Suppressor macrophage treated with lipopolysaccharide for 4 hours (primary cell): ENCODE results near the gene ECM1.
A peak's percentile ranks its signal among the peaks of the same experiment; 100 is the strongest.

Experiments used
- DNase-seq: peaks from one replicate; pipeline ENCODE4 v3.0.0-alpha.2; 2020

ECM1 gene

DNA sequence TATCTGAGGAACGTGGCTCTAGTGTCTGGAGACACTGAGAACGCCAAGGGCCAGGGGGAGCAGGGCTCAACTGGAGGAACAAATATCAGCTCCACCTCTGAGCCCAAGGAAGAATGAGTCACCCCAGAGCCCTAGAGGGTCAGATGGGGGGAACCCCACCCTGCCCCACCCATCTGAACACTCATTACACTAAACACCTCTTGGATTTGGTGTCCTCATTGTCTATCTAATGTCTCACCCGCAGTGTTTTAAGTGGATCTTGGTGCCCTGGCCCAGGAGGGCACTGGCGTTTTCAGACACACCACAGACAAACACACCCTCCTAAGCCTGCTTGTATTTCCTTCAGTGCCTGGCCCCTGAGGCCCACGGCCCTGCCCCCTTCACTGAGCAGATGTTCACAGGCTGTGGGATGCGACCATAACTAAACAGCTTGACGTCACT lies 5.5 kb downstream of the ECM1 start:
- DNase-seq, result no peak

DNA sequence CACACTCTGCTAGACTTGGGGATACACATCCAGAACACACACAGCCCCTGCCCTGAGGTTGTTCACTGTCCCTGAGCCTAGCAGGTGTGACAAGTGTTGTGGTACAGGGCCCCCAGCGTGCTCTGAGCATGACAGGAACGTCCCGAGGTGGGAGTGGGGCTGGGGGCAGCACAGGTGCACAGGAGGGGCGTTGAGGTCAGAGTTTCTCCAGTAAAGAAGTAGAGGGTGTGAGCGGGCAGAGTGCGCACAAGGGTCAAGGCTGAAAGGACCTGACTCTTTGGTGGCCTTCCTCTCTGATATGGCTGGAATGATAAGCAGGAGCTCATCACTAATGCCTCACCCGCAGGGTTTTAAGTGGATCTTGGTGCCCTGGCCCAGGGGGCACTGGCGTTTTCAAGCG lies 6.4 kb downstream of the ECM1 start:
- no peak for DNase-seq

DNA sequence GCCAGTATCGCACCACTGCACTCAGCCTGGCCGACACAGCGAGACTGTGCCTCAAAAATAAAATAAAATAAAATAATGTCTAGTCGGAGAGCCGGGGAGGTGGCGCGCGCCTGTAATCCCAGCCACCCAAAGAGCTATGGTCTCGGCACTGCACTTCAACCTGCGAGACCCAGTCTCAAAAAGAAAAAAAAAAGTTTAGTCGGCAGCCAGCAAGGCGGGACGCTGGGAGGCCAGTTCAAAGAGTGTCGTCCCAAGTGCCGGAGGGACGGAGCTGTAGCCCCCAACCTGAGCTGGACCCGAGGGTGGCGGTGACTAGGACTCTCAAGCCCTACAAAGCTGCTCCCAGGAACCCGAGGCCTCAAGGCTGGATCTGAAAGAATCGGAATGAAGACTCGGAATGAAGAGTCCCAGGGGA lies 7.0 kb downstream of the ECM1 start:
- no peak for DNase-seq

DNA sequence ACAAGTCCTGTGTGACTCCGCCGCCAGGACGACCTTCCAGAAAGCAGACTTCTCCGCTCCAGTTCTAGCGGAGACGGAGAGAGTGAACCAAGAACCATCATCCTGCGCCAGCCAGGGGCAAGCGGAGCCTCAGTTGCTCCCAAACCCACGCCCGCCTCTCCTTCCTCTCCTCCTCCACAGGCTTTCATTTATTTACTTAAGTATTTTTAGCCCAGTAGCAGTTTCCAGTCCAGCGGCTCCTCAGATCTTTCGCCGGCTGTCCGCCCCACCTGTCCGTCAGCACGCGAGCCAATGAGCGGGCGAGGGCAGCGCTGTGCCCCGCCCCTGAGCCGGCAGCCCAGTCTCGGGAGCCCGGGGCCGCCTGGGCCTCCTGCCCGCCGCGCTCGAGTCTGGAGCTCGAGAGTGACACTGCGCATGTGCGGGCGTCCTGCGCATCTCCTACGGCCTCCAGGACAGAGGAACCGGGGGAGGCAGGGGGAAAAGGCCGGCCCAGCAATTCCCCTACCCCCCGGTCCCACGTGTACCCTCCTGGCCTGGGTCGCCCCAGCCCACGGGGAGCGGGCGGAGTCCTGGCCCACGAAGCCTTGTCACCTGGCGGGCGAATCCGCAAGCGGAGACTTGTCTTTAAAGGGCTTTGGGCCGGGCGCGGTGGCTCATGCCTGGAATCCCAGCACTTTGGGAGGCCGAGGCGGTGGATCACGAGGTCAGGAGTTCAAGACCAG lies 7.6 kb downstream of the ECM1 start, which contains the start of gene FALEC:
TSS of gene FALEC (plus strand) at position 425 of the 722 bp plus-strand sequence.
- DNase-seq, result peak; percentile 99

DNA sequence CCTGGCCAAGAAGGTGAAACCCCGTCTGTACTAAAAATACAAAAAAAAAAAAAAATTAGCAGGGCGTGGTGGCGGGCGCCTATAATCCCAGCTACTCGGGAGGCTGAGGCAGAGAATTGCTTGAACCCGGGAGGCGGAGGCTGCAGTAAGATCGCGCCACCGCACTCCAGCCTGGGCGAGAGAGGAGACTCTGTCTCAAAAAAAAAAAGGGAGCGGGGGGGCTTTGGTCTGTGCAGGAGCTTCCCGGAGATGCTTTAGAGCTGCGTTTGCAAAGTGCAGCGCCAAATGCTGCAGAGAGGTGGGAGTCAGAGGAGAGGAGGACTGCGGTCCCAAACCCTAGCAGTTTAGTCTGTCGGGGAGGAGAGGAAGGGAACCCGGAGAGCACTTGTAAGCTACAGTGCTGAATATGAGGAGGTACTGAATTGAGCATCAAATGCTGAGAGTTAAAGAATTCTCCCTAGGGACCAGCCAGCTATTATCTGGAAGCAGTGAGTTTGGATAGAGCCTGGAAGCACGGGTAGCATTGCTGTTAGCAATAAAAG lies 8.2 kb downstream of the ECM1 start:
- no peak for DNase-seq

DNA sequence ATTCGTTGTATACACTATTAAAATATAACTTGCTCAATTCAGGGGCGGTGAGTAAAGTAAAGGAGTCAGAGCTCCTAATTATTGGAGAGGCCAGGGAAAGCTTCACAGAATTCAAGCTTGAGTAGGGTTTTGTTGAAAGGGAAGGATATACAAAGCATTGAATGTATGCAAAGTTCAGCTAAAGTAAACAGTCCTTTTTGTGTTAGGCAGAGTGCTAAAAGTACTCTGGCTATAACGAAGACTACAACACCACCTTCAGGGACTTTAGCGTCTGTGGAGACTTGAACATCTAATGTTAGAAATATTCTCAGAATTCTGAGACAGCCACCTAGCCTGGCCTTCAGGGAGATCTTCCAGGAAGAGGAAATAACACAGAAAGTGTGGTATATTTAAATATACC lies 8.7 kb downstream of the ECM1 start:
- no peak for DNase-seq

DNA sequence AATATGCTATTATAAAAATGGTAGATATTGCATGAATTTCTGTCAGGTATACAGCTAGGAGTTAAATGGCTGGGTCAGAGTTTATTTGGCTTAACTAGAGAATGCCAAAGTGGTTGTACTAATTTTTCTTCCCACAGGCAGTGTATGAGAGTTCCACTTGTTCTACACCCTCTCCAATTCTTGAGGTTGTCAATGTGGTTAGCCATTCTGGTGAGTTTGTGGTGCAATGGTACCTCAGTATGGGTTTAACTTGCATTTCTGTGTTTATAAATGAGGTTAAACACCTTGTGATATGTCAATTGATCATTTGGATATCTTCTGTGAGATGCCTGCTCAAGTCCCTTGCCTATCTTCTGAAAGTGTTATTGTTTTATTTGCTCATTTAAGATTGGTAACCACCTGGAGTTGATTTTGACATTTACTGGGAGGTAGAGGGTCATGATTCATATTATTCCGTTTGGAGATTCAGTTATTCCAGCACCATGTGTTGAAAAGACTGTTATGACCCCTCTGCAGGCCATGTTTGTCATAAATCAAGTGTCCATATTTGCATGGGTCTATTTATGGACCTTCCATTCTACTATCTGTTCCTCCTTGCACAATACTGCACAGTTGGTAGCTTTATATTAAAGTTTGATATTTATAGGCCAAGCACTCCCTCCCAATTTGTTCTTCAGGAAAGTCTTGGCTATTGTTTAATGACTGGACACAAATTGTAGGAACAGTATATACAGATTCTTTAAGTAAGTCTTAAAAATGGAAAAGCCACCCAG lies 13.5 kb downstream of the ECM1 start:
- no peak for DNase-seq

DNA sequence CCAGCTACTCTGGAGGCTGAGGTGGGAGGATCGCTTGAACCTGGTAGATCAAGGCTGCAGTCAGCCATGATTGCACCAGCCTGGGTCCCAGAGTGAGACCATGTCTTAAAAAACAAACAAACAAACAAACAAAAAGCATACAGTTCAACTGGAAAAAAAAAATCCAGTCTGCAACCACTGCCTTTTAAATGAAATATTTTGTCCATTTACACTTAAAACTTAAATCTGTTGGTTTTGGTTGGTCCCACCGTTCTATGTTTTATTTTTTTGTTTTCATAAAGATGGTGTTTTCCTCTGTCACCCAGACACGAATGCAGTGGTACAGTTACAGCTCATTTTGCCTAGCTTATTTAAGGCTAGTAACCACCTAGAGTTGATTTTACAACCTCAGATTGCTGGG lies 17.4 kb downstream of the ECM1 start:
- DNase-seq, result no peak

DNA sequence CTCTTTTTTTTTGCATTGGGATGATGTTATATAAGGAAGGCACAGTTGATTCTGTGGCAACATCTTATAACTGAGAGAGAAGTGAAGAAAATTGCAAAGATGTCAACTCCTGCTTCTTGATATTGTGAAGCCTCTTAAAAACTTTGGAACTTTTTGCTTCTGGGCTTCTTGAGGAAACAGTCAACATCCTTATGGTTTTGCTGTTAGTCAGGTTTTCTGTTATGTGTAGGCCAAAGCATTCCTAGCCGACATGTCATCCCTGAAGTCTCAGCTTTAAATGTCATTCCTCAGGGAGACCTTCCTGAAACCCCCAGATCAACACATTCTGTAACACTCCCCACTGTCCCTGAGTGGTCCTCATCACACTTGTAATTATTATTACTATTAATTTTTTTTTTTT lies 20.3 kb downstream of the ECM1 start:
- DNase-seq, result no peak

DNA sequence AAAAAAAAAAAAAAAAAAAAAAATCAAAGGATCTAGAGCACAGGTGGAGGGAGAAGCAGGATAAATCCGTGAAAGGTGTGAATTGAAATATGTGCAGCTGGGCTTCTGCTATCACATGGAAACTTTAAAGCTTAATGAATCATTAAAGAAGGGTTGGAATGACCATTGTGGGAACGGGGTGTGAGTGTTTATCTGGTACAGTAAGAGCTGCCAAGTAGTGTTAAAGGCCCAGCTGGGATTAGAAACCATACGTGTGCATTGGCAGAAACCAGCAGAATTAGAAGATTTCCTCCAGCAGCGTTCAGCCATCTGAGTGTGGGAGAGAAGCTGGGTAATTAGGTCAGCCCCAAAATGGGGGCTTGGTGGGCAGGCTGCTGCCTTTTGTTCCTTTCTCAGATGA lies 21.1 kb downstream of the ECM1 start:
- DNase-seq, result no peak

DNA sequence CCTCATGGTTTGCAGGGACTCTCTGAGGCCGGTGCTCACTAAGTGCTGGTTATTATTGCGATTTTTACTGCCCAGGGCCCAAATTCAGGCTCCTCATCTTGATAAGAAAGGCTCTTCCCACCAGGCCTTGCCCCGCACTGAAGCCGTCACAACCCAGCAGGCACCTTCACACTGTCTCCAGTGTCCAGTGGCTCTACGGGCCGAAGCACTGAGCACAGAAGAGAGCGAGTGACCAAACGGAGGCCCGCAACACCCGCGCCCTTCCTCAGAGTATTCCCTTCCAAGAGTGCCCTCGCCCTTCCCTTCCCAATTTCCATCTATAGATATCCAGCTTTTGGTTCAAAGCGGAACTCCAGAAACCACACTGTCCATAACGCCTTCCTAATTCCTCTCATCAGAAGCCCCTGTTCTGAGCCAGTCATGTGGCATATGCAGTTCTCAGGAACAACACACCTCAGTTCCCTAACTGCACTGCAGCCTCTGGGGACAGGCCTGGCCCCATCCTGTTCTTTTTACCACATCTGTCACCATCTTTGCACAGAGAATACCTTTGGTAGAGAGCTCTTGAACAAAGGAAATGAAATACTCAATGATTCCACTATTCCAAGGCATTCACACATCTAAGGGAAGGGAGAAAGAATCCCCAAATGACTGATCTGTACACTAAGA lies 22.7 kb downstream of the ECM1 start:
- no peak for DNase-seq

DNA sequence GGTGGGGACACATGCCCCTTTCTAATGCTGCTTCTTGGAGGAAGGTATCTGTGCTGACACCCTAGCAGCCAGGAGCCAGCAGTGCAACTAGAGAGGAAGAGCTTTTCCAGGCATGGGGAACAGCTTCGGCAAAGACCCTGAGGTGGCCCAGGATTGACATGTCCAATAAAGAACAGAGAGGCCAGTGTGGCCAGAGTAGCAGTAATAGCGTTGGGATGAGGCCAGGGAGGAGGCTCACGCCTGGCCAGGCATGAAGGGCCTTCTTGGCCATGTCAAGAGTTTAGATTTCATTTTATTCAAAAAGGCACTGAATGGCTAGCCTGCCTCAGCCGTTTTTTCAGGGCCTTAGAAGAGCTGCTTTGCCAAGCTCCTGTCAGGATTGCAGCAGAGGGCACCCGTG lies 25.0 kb downstream of the ECM1 start:
- no peak for DNase-seq

DNA sequence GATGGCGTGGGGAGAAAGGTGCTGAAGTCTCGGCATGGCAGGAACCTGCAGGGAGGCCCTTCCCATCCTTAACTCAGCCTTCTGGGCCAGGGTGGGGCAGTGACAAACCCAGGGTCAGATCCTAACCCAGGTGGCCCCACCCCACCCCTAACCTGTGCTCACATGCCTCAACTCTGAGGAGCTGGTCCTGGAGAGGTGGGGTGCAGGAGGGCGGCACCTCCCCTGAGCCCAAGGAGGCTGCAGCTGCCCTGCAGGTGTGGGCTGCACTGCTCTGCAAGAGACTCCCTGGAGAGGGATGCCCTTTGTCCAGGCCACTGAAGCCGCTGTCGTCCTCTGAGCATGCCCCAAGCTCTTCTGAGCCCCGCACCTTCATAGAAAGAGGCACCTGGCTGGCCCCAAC lies 26.1 kb downstream of the ECM1 start:
- no peak for DNase-seq

DNA sequence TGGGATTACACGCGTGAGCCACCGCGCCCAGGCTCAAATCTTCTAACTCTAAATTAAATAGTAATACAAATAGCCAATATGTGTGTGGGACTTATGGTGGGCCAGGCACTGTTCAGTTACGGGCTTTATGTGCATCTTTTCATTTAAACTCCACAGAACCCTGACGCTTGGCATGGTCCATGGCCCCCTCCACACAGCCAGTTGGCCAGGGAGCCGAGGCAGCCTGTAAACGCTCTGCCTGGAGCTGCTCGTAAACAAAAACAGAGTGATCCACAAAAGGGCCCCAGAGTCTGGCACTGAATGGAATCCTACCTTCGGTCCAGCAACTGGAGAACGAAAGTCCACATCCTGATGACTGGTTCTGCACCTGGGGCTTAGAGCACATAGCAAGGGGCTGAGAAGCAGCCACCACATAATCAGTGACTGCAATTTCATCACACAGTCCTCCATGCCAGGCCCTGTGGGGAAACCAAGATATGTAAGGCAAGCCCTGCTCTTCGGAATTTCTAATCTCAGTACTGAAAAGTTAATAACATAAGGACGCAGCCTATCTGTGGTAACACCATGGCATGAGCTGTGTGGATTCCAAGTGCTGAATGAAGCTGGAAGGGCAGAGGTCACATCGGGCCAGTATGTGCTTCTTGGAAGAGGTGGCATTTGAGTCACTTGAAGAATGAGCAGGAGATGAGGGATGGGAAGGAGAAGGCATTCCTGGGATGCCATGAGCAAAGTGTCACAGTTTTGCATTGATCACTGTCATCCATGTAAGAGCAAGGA lies 27.8 kb downstream of the ECM1 start:
- no peak for DNase-seq

DNA sequence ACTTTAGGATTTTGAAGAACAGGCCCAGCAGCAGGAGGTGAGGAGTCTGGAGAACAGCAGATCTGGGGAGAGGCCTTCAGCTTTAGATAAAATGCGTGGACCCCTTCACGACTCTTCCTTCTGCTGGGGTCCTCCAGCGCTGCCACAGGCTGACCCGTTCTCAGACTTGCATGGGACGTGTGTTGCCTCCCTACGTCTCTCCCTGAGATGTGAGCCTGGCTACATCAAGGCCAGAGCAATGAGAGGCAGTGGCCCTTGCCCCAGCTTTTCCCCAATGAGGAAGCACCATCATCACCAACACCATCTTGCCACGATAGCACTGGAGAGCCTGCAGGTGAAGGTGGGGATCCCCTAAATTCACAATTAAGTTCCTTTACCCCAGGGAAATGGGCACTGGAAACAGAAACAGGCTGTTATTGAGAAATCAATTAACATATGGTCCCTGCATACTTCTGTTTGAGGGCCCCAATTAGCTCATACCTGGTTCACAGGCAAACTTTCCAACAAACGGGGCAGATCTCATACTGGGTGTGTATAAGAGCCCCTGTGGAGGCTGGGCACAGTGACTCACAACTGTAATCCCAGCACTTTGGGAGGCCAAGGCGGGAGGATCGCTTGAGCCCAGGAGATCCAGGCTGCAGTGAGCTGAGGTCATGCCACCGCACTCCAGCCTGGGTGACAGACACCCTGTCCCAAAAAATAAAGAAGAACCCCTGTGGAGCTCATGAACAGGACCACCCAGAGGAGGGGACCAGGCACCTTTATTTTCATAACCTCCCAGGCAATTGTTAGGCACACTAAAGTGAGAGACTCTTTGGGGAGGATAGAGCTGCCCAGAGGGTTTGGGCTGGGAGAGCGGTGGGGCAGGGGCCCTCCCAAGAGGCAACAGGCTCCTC lies 29.2 kb downstream of the ECM1 start:
- no peak for DNase-seq

DNA sequence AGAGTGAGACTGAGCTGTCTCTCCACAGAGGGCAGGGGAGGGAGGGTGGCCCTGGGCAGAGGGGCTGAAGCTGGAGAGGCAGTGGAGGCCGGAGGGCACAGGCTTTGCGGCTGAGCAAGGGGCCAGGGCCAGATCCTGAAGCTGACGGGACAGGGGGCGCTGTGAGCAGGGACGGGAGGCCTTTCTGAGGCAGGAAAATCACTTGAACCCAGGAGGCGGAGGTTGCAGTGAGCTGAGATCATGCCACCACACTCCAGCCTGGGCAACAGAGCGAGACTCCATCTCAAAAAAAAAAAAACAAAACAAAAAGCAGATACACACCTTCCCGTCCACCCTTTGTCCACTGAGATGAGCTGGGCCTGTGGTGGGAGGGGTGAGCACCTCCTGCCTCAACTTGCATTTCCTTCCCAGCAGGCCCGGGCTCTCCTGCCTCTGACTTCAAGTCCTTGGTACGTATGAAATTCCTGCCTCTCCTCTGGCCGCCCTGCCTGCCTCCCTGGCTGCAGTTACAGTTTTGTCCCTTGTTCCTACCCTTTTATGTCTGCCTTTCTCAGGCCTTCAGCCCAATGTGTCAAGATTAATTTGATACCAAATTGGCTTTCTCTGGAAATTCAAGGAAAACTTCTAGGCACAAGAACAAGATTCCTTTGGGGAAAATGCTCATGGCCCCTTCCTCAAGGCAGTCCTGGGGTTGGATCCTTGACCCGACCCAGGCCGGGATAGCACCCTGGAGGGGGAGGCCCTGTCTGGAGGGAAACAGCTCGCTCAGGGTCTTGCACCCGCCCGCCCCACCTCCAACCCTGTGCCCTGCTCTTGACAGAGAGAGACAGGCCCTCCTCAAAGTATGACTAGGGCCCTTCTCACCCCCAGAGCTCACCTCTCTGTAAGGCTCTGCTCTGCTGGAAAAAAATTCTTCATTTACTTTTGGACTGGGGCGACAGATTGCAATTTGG lies 30.1 kb downstream of the ECM1 start:
- DNase-seq, result no peak

DNA sequence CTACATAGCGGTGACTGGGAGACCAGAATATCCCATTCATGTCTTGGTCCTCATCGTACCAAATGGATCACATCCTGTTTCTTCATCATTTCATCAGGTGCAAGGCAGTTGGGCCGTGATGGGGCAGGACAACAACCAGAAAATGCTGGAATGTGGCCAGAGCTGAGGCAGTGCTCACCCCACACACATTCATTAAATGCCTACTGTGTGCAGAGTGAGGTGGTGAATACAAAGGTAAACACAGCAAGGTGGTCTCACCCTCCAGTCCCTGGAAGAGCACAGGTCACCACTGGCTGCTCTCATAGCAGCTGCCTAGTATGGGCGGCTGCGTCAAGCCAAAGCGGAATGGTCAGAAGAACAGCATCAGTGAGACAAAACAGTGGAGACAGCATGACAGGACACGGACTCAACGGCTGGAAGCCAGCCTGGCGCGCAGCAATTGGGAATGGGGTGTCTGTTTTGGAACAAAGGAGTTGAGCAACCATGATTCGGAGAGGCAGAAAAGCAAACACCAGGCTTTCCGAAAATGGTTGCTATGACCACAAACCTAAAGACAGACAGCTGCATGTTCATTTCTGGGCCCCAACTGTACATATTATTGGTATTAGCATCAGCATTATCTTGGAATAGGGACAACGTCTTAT lies 35.7 kb downstream of the ECM1 start:
- no peak for DNase-seq

DNA sequence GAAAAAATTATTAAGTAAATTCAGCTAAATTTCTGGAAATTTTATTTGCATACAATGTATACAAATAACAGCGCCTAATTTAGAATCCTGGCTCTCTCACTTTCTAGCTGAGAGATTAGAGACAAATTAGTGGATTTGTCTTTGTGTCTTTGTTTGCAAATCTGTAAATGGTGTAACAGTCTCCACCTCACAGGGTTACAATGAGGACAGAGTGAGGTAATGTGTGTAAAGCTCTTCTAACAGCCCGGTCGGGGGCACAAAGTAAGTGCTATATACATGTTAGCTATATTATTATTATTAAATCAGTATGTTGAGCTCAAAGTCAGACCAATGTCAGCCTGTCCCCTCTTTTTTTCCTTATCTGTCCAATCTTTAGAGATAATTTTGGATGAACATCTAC lies 36.3 kb downstream of the ECM1 start:
- no peak for DNase-seq

DNA sequence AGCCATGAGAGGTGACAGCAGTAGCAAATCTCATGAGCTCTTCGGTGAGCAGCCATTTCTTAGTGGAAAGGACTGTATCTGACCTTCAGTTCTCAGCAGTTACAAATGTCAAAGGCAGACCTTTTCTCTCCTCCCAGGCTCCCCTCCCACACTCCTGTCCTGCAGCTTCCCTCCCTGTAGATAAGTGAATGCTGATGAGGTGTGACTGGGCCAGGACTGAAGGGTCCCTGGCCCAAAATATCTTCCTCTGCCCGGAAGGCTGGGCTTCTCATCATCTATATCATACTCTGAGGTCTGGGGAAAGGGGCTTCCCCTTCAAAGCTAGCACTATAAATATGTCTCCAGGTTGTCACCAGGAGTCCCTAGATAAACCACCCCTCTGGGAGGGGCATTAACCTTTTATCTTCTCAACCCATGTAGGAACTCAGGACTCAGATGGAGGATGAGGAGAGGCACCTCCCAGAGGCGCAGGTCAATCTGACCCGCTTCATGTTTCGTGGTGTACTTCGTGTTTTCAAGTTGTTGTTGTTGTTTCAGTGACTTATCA lies 37.6 kb downstream of the ECM1 start:
- DNase-seq, result no peak
